PC-3 (cell line): ENCODE measurements around the gene NME7. TPM values are rescaled to one million over a fixed set of nuclear protein-coding genes. Genes with fewer than 3 reads are reported as not detected.
A peak's percentile ranks its signal among the peaks of the same experiment; 100 is the strongest.

Source experiments
- ATAC-seq: fragments of 200-7000 bp; cut with Tn5 transposase; 2 replicates; pipeline ENCODE4 v1.9.1; 2020; ENCODE audit warnings: mild to moderate bottlenecking, moderate library complexity
- BruUV-seq: library from RNA; stranded (reverse); fragments of 400-500 nt; replicated peaks from 2 replicates; lab custom pipeline; 2021; lab: Mats Ljungman, UMichigan
- CTCF ChIA-PET: fragments of 300-600 bp; sonication (Branson Sonifier 250); formaldehyde crosslinking; loops from one replicate; lab custom pipeline; 2022; ENCODE audit warnings: antibody characterized with exemption; lab: Charles Lee
- POLR2A ChIA-PET: fragments of 300-600 bp; sonication (Branson Sonifier 250); formaldehyde crosslinking; loops from one replicate; lab custom pipeline; 2022; ENCODE audit warnings: antibody characterized with exemption; ENCODE audit not compliant: unreplicated experiment; lab: Charles Lee
- DNase-seq: peaks from one replicate; pipeline ENCODE4 v3.0.0-alpha.2; 2015
- H2AFZ ChIP-seq: fragments of 300-600 bp; sonication (generic); 2 replicates; pipeline ENCODE4 v1.6.0; 2016; ENCODE audit warnings: antibody characterized with exemption, low read length
- H3F3A ChIP-seq: fragments of 300-600 bp; sonication (generic); one replicate; pipeline ENCODE4 v1.6.0; 2017; ENCODE audit warnings: antibody characterized with exemption, low read length, control low read depth, mild to moderate bottlenecking; ENCODE audit not compliant: unreplicated experiment
- H3K27ac ChIP-seq: fragments of 300-600 bp; sonication (generic); 2 replicates; pipeline ENCODE4 v1.5.1; 2016; ENCODE audit warnings: mild to moderate bottlenecking, low read length
- H3K27me3 ChIP-seq: fragments of 300-600 bp; sonication (generic); 2 replicates; pipeline ENCODE4 v1.6.1; 2016; ENCODE audit warnings: low read length, mixed read lengths
- H3K36me3 ChIP-seq: fragments of 300-600 bp; sonication (generic); 2 replicates; pipeline ENCODE4 v1.6.1; 2016; ENCODE audit warnings: low read depth, mixed run types, low read length, mixed read lengths
- H3K4me1 ChIP-seq: fragments of 300-600 bp; sonication (generic); 2 replicates; pipeline ENCODE4 v1.5.1; 2016; ENCODE audit warnings: low read length; ENCODE audit not compliant: insufficient read depth
- H3K4me2 ChIP-seq: fragments of 300-600 bp; sonication (generic); 2 replicates; pipeline ENCODE4 v1.6.0; 2016; ENCODE audit warnings: low read length
- H3K4me3 ChIP-seq: fragments of 300-600 bp; sonication (generic); 2 replicates; pipeline ENCODE4 v1.5.1; 2016; ENCODE audit warnings: mild to moderate bottlenecking, low read length, mixed read lengths
- H3K79me2 ChIP-seq: fragments of 300-600 bp; sonication (generic); 2 replicates; pipeline ENCODE4 v1.6.1; 2017; ENCODE audit warnings: low read length, mixed read lengths
- H3K9ac ChIP-seq: fragments of 300-600 bp; sonication (generic); 2 replicates; pipeline ENCODE4 v1.6.0; 2016; ENCODE audit warnings: mild to moderate bottlenecking, low read length
- H3K9me2 ChIP-seq: fragments of 300-600 bp; sonication (generic); replicated peaks from 2 replicates; pipeline ENCODE4 v1.6.1; 2016; ENCODE audit warnings: mixed run types, low read length, mixed read lengths
- H3K9me3 ChIP-seq: fragments of 300-600 bp; sonication (generic); 2 replicates; pipeline ENCODE4 v1.6.1; 2016; ENCODE audit warnings: low read length, mixed read lengths
- H4K20me1 ChIP-seq: fragments of 300-600 bp; sonication (generic); 2 replicates; pipeline ENCODE4 v1.6.1; 2016; ENCODE audit warnings: low read length, mixed read lengths
- EZH2 ChIP-seq: fragments of 300-600 bp; sonication (generic); IDR thresholded peaks from one replicate; pipeline ENCODE4 v1.6.1; 2017; ENCODE audit warnings: antibody characterized with exemption, mild to moderate bottlenecking, low read length; ENCODE audit not compliant: unreplicated experiment
- EZH2phosphoT487 ChIP-seq: fragments of 300-600 bp; sonication (generic); IDR thresholded peaks from 2 replicates; pipeline ENCODE4 v1.6.1; 2018; ENCODE audit warnings: mild to moderate bottlenecking, antibody characterized with exemption, low read length, borderline replicate concordance
- intact Hi-C: fragments of 100-400 bp; cut with micrococcal nuclease; formaldehyde crosslinking; loops from 2 replicates; pipeline ENCODE4 v1.9.0; 2023
- total RNA-seq: library from RNA; depleted of rRNA; stranded (reverse); fragments of >200 nt; gene quantifications from 2 replicates; pipeline ENCODE4 v1.2.3, GENCODE V29; 2014
- TF ChIP-seq, protein P1 (sequence below): fragments of 300-600 bp; sonication (generic); conservative IDR thresholded peaks from 2 replicates; pipeline ENCODE4 v1.5.1; 2017; ENCODE audit warnings: antibody characterized with exemption, low read depth, mild to moderate bottlenecking, low read length

Gene NME7
- total RNA-seq, 1 experiment from 2014 or later = 18.9 TPM

DNA sequence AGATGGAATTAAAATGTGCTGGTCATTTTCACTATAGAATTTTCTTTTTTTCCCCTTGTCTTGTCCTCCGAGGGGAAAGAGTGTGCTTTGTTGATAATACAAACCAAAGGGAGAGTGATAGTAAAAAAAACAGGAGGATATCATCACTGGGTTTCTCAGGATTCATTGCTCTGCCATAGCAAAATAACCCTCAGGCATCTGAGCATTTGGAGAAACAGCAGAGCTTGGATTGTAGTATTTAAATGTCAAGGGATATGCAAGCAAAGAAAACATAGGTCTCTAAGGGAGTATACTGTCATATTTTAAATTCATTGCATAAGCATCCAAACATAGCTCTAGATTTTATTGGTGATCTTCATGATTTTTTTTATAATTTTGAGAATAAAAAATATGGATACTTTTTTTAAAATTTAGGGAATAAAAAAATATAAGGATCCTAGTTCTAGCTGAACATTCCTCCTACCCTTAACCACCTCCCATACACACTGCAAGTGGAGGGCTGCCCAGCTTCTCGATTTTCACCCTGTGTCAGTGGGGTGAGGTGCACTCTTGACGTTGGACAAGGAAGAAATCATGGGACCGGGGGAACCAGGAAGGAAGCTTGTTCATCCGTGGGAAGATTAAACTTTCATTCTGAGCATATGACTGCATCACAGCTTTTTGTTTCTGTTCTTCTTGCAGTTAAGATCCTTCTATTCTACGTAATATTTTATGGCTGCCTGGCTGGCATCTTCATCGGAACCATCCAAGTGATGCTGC lies 256.7 kb downstream of the NME7 start:
- Histone ChIP-seq H3K79me2 (peaks cover 85% of the 10 kb centered on the region), H3K36me3 (peaks cover 34% of the 10 kb centered on the region), H2AFZ (no peak overlapping the region), H3K4me3 (peak overlapping the region; percentile 93; the same call in 1 of the 2 replicates), H3F3A (no peaks in the 10 kb centered on the region), H3K9me2 (no peaks in the 10 kb centered on the region), H4K20me1 (peaks cover 22% of the 10 kb centered on the region), H3K4me2 (peak overlapping the region; percentile 92), H3K9me3 (no peaks in the 10 kb centered on the region), H3K9ac (no peak overlapping the region), H3K27ac (no peak overlapping the region), H3K27me3 (no peaks in the 10 kb centered on the region), H3K4me1 (peaks cover 63% of the 10 kb centered on the region)
- intact Hi-C loops = loop anchor here (2.0 kb wide), 1 partner anchor 436 kb away; no protein-coding TSS in a partner anchor
- TF ChIP-seq, protein P1, sequence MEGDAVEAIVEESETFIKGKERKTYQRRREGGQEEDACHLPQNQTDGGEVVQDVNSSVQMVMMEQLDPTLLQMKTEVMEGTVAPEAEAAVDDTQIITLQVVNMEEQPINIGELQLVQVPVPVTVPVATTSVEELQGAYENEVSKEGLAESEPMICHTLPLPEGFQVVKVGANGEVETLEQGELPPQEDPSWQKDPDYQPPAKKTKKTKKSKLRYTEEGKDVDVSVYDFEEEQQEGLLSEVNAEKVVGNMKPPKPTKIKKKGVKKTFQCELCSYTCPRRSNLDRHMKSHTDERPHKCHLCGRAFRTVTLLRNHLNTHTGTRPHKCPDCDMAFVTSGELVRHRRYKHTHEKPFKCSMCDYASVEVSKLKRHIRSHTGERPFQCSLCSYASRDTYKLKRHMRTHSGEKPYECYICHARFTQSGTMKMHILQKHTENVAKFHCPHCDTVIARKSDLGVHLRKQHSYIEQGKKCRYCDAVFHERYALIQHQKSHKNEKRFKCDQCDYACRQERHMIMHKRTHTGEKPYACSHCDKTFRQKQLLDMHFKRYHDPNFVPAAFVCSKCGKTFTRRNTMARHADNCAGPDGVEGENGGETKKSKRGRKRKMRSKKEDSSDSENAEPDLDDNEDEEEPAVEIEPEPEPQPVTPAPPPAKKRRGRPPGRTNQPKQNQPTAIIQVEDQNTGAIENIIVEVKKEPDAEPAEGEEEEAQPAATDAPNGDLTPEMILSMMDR = no peak
- TF ChIP-seq EZH2phosphoT487 = no peak
- TF ChIP-seq EZH2 = no peak
- no peak for ATAC-seq
- POLR2A ChIA-PET = no interaction called here
- no TSS peak for BruUV-seq
- CTCF ChIA-PET = interaction anchor here (1.2 kb wide), 1 partner anchor 238 kb away, joined by 6 read pairs; no protein-coding TSS in a partner anchor
- DNase-seq = no peak

DNA sequence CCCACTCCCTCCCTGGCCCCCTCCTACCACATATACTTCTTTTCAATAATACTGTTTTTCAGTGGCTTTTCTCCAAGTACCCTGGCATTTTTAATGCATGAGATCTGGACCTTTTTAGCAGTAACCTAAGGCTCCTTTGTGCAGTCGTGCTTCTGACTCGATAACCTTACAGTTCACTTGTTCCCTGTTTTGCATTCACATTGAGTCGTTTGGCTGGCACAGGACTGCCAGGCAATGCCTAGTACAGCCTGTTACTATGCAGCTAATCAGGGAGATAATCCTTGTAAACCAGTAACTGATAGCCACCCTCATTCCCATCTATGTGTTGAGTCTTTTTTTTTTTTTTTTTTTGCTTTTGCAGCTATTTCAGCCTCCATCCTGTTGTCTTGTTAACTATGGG lies 257.4 kb downstream of the NME7 start:
- H3K4me3 ChIP-seq = peak overlapping the region; percentile 93
- intact Hi-C loops = loop anchor here (2.0 kb wide), 1 partner anchor 437 kb away; no protein-coding TSS in a partner anchor
- H3K4me2 ChIP-seq = peak overlapping the region; percentile 92
- H3K4me1 ChIP-seq = peaks cover 66% of the 10 kb centered on the region
- ATAC-seq = no peak
- H2AFZ ChIP-seq = no peak overlapping the region
- POLR2A ChIA-PET = interaction anchor here (0.6 kb wide), 1 partner anchor 1348 kb away, joined by 6 read pairs; no protein-coding TSS in a partner anchor
- peaks cover 22% of the 10 kb centered on the region for H4K20me1 ChIP-seq
- no peaks in the 10 kb centered on the region for H3K27me3 ChIP-seq
- H3K9me2 ChIP-seq = no peaks in the 10 kb centered on the region
- no TSS peak for BruUV-seq
- no peaks in the 10 kb centered on the region for H3K9me3 ChIP-seq
- H3F3A ChIP-seq = no peaks in the 10 kb centered on the region
- peak overlapping the region; percentile 64 for H3K27ac ChIP-seq
- H3K36me3 ChIP-seq = peaks cover 29% of the 10 kb centered on the region
- CTCF ChIA-PET = interaction anchor here (1.2 kb wide), 1 partner anchor 238 kb away, joined by 6 read pairs; no protein-coding TSS in a partner anchor
- no peak for TF ChIP-seq EZH2phosphoT487
- TF ChIP-seq, protein P1 = no peak
- no peak for TF ChIP-seq EZH2
- H3K79me2 ChIP-seq = peaks cover 79% of the 10 kb centered on the region
- no peak for DNase-seq
- peak overlapping the region; percentile 77; the same call in 1 of the 2 replicates for H3K9ac ChIP-seq
